ENCODE measurements around the gene ATP2B2. TPM values are rescaled to one million over a fixed set of nuclear protein-coding genes. Genes with fewer than 3 reads are reported as not detected.
A peak's percentile ranks its signal among the peaks of the same experiment; 100 is the strongest.
"Not testable (repeated sequence)": the region's sequence is repeated elsewhere in the genome, so short reads cannot be mapped to it uniquely, and the experiment has no call there.

The ATP2B2 gene
- 1 to 10 TPM in 9 of 10 donors, under 1 TPM in 1; 0.53 to 9.3 (median 5.6) TPM for polyA plus RNA-seq (ENCODE audit: insufficient read length in 10 of 10)
- long read RNA-seq, donor 1 = 0 reads
- long read RNA-seq, donor 2 = 0 reads
- long read RNA-seq, donor 3 = 0 reads
- long read RNA-seq, donor 4 = 0 reads
- long read RNA-seq, donor 5 = 0 reads
- long read RNA-seq, donor 6, partial matches to known transcripts = 0 of 1 reads
- long read RNA-seq, donor 6, other reads (novel, unspliced or antisense) = 0 of 1 reads
- long read RNA-seq, donor 7 = 0 reads
- long read RNA-seq, donor 8 = 0 reads
- long read RNA-seq, donor 9 = 0 reads

- peak in 1 of 3 donors; percentile 6 for DNase-seq
Observed at GRCh38 chr3:10505050-10505790, at the start of gene ATP2B2. TSS of gene ATP2B2 (minus strand) at chr3:10505586. CDS start at chr3:10449543, 56,043 bp downstream.

GRCh38 chr3:10554746-10555145 is 49.4 kb upstream of the ATP2B2 start:
- DNase-seq = no peak

- no peak for DNase-seq
Observed at GRCh38 chr3:10554236-10554611, 48.8 kb upstream of the ATP2B2 start.

- DNase-seq = peak in 1 of 3 donors; percentile 9
Observed at GRCh38 chr3:10553591-10554235, 48.3 kb upstream of the ATP2B2 start.

- DNase-seq = no peak
Observed at GRCh38 chr3:10552631-10552943, 47.2 kb upstream of the ATP2B2 start.

- no peak for DNase-seq
Observed at GRCh38 chr3:10551821-10552630, 46.6 kb upstream of the ATP2B2 start.

GRCh38 chr3:10551139-10551538 is 45.8 kb upstream of the ATP2B2 start:
- DNase-seq = no peak

GRCh38 chr3:10550705-10551104 is 45.3 kb upstream of the ATP2B2 start:
- DNase-seq = peak; percentile 21 to 38 (median 22)

- DNase-seq = no peak
Observed at GRCh38 chr3:10549617-10550230, 44.3 kb upstream of the ATP2B2 start.

- no peak for DNase-seq
Observed at GRCh38 chr3:10548992-10549391, 43.6 kb upstream of the ATP2B2 start.

GRCh38 chr3:10547841-10548783 is 42.7 kb upstream of the ATP2B2 start:
- no peak for DNase-seq

- no peak for DNase-seq
Observed at GRCh38 chr3:10547413-10547812, 42.0 kb upstream of the ATP2B2 start.

GRCh38 chr3:10546820-10547263 is 41.5 kb upstream of the ATP2B2 start:
- DNase-seq = no peak

- no peak for DNase-seq
Observed at GRCh38 chr3:10546181-10546624, 40.8 kb upstream of the ATP2B2 start.

GRCh38 chr3:10542518-10542917 is 37.1 kb upstream of the ATP2B2 start:
- DNase-seq = no peak

GRCh38 chr3:10540347-10540746 is 35.0 kb upstream of the ATP2B2 start:
- not testable (repeated sequence) for DNase-seq

GRCh38 chr3:10534066-10534465 is 28.7 kb upstream of the ATP2B2 start:
- no peak for DNase-seq

GRCh38 chr3:10533737-10534023 is 28.3 kb upstream of the ATP2B2 start:
- no peak for DNase-seq

- no peak for DNase-seq
Observed at GRCh38 chr3:10532939-10533736, 27.8 kb upstream of the ATP2B2 start.

- no peak for DNase-seq
Observed at GRCh38 chr3:10531031-10531430, 25.6 kb upstream of the ATP2B2 start.
